NCI-H2171 treated with DMSO at 0.1 percent for 48 hours (cell line): ENCODE measurements around the gene HDAC6.

Source experiments
- DNase-seq: peaks from one replicate; lab custom pipeline; 2025; lab: John Stamatoyannopoulos, UW

Gene HDAC6

DNA sequence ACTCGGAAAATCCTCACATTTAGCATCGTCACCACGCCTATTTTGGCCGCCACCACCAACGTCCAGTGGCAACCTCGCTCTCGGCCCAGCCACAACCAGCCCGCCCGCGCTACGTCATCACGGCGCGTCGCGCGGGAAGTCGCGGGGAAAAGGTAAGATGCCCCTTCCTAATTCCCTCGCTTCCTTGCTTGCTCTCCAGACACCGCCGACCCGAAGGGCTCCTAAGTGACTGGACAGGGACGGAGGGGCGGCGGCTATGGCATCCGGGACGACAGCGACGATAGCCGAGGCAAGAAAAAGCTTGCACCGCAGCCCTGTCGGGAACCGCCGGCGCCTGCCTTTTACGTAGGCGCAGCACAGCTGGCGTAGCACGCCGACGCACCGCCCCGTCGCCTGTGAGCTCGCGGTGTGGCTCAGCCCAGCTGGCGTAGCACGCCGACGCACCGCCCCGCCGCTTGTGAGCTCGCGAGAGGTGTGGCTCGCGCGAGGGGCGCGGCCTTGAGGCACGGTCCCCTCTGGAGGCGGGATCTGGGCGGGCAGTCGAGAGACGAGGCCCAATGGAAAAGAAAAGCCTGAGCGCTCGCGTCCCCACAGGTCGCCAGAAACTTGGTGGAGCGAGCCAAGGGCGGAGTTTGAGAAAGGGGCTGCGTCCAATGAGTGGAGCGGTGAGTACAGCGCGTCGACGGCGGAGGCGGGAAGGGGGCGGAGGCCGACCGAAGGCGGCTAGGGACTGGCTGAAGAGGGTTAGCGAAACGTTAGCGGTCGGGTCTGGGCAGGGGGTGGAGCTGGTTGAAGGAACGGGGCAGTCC lies at the start of gene HDAC6:
Gene HDAC6 (plus strand): TSS at position 788 of the 809 bp plus-strand sequence. CDS start 626 bp downstream, outside the sequence.
- DNase-seq = peak; percentile 95

GRCh38 chrX:48752498-48752897 lies 49.4 kb upstream of the HDAC6 start:
- no peak for DNase-seq

GRCh38 chrX:48753708-48754228 lies 48.1 kb upstream of the HDAC6 start:
- DNase-seq = no peak

DNA sequence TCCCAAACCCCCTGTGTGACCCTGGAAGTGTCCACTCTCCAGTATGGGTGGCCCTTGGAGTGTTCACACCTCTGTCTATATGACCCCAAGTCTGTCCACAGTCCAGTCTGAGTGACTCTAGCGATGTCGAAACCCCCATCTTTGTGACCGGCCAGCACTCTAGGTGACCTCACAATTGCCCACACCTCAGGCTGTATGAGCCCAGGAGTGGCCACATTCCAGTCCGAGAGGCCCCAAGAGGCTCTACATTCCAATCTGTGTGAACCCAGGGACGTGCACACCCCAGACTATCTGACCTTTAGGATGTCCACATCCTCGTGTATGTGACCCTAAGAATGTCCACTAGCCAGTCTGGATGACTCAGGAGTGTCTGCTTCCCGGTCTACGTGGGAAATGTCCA lies 47.6 kb upstream of the HDAC6 start:
- DNase-seq = no peak

DNA sequence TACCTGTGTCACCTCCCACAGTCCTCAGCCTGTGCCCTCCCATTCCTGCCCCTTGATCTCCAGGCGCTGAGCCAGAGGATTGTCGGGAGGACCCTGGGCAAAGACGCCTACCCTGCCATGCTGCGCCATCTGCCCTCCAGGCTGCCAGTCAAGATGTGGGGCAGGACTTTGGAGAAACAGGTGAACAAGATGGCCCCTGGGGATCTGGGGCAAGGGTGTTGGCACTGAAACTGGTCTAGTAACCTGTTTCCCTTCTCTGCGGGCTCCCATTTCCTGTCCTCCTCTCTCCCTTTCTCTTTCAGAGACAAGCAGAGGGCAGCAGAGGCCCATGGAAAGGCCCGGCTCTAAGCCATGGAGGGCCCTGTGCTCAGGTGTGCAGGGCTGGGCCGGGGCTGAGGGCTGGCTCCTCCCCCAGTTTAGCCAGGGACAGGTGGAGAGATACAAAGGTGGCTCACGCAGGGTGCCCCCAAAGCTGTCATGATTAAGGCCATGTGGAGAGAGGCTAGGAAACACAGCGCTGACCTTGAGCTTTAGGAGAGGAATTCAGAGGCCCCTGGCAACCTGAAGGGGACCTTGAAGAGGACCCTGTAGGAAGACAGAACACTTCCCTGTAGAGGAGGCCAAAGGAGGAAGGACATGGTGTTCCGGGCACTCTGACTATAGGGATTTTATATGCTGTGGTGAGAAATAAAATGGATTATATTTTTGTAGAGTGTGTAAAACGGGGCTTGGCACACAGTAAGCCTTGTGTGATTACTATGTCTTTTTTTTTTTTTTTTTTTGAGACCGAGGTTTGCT lies 40.0 kb upstream of the HDAC6 start, which contains the start of gene GLOD5:
Gene GLOD5 (plus strand): TSS at position 74 of the 798 bp plus-strand sequence. CDS start 44 bp downstream, at position 118.
- peak; percentile 69 for DNase-seq

GRCh38 chrX:48769230-48769629 lies 32.6 kb upstream of the HDAC6 start:
- DNase-seq = no peak

- DNase-seq = no peak
These were observed 31.6 kb upstream of the HDAC6 start for GRCh38 chrX:48770296-48770695.

DNA sequence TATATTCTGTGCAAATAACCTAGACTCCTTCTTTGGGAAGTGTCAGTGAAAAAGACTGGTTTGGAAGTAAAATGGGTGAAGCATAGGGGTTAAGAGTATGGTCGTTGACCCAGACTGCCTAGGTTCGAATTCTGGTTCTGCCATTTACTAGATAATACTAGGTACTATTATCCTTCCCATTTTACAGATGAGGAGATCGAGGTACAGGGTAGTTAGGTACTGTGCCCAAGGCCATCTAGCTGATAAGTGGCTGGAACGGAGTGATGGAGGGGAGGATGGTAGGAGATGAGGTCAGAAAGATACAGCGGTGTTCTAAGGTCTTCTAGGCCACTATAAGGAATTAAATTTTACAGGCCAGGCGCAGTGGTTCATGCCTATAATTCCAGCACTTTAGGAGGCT lies 29.3 kb upstream of the HDAC6 start:
- no peak for DNase-seq

DNA sequence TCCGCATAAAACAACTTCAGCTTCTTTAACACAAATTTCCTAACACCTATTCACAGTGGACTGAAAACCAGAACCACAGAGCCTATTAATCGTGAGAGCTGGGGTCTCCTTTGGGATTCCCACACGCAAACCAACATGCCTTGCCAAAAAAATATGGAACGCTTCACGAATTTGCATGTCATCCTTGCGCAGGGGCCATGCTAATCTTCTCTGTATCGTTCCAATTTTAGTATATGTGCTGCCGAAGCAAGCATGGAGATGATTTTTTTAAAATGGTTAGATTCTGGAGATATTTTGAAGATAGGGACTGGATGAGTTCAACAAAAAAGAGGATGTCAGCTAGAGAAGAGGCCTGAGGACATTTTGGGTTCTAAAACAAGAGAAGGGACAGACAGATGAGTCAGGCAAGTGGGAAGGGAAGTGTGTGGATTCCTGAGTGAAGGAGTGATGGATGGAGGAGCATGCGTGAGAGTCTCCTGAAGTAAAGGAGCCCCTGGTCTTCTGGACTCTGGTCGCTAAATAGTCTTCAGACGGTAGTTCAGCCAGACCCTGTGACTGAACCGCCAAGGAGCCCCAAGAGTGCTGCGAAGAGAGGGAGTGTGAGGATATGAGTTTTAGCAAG lies 24.9 kb upstream of the HDAC6 start:
- no peak for DNase-seq

GRCh38 chrX:48779399-48779798 lies 22.5 kb upstream of the HDAC6 start:
- no peak for DNase-seq

- no peak for DNase-seq
These were observed 20.2 kb upstream of the HDAC6 start for GRCh38 chrX:48781705-48782104.

GRCh38 chrX:48782216-48782615 lies 19.7 kb upstream of the HDAC6 start:
- DNase-seq = no peak

DNA sequence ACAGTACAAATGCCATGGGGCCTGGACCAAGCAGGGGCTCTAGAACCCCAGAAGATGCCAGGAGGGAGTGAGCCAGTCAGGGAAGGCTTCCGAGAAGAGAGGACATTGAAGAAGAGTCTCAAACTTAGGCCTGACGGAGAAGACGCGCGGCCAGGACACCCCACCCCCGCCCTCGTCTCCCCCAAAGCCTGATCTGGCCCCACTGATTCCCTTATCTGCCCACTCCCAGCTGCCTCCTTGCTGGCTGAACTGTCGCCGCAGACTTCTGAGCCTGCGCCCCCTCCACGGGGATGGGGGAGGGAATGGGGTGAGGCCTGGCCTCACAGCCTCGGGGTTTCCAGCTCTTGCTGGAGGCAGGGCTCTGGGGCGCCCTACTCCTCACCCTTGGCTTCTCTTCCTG lies 19.1 kb upstream of the HDAC6 start:
- no peak for DNase-seq

GRCh38 chrX:48784726-48785125 lies 17.1 kb upstream of the HDAC6 start:
- DNase-seq = no peak

- DNase-seq = no peak
These were observed 16.7 kb upstream of the HDAC6 start for GRCh38 chrX:48785186-48785539.

DNA sequence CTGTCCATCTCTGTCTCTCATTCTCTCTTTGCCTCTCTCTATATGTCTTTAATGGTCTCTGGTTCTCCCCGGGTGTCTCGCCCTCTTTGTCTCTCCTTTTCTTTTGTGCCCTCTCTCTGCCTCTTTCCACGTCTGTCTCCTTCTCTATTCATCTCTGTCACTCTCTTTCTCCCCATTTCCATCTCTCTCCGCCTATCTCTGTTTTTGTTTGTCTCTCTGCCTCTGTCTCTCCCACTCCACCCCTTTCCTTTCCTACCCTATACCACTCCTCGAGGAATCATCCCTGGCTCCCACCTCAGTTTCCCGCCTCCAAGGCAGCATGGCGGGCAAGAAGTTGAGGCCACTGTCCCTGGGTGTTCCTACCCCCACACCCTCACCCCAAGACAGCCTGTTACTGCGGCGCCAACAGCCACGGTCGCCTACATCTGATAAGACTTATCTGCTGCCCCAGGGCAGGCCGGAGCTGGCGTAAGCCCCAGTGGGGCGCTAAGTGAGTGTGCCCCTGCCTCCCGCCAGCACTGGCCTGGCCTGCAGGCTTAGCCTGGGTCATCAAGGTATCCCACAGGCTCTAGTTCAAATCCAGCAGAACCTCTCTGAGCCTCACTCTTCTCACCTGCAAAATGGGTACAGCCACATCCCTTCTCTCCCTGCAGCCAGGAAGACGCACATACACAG lies 16.2 kb upstream of the HDAC6 start:
- DNase-seq = no peak

DNA sequence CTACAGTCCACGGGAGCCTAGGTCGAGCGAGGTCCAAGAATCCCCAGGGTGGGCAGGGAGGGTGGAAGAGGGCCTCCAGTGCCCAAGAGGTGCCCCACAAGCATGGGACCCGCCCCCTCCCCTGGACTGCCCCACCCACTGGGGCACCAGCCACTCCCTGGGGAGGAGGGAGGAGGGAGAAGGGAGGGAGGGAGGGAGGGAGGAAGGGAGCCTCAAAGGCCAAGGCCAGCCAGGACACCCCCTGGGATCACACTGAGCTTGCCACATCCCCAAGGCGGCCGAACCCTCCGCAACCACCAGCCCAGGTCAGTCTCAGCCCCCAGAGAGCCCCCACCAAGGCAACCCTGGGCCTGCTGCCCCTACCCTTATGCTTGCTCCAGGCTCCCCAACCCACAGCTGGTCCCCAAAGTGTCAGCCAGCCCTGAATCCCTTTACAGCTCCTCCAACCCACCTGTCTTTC lies 15.5 kb upstream of the HDAC6 start, which contains the start of gene GATA1:
Gene GATA1 (plus strand): TSS at position 250 of the 460 bp plus-strand sequence. CDS start 4,520 bp downstream, outside the sequence.
- no peak for DNase-seq

DNA sequence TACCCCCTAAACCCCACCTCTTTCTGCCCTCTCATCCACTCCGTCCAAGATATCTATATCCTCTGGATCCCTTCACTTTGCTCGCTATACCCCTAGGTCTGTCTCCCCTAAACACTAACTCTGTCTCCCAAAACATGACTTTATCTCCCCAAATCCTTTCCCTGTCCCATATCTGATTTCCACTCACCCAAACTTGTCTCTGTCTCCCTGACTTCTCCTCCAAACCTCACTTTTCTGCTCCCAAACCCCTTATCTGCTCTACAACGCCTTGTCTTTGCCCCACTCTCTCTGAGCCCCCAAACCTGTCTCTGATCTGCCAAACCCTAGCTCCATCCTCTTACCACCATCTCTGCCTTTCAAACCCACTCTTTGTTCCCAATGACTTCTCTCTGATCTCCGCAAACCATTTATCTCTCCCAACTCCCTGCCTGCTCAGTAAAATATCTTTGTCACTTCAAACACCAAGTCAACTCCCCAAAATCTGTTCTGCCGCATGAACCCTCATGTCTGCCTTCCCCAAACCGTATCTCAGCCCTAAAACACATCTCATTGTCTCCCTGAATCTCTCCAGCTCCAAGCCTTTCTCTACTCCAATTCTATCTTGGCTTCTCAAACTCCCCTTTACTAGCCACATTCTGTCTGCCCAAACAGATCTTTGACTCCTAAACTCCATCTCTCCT lies 14.9 kb upstream of the HDAC6 start:
- DNase-seq = no peak

DNA sequence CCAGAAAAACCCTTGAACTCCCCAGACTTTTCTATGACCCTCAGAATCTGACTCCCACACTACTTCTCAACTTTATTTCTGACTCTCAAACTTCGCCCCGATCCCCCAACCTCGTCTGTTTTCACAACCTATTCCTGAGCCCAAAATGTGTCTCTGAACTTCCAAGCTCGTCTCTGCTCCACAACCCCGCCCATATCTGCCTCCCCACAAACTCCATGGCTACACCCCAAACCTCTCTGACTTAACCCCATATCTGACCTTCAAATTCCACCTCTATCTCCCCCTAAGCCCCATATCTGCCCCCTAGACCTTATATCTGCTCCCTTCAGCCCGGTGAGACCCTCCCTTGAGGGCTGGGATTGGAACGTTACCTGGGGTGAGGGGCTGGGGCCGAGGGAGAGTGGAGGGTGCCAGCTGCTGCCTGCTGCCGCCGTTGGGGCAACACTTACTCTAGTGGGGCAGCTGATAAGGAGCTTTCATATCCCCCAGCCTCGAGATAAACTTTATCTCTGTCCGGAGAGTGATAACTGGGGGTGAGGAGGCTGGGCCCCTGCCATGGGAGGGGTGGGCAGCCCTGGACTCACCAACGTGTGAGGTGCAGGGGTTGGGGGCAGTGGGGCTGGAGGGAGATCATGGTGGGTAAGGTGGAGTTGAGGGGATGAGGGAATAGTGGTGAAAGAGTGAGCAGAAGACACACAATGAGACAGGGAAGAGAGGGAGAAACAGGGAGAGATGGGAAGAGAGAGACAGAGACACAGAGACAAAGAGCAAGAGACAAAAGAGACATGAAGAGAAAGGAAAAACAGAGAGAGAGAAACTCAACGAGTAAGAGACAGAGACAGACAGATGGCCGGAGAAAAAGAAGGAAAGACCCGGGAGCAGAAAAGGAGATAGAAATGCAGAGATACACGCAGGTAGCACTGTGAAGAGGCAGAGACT lies 14.1 kb upstream of the HDAC6 start:
- no peak for DNase-seq
